ENCODE data around the gene PIGQ. TPM values are rescaled to one million over a fixed set of nuclear protein-coding genes. Genes with fewer than 3 reads are reported as not detected.

Gene PIGQ
- total and polyA plus RNA-seq, 2 of the 13 experiments (the other 11 are each of a cell fraction or from before 2014, with no cell fraction given), result 7.7 to 19.7 TPM

- peak; percentile 78 for TF ChIP-seq UBTF (CRISPR knock-in tag; IDR thresholded peaks at IDR 0.05)
- no peak for TF ChIP-seq ZNF274 (CRISPR knock-in tag; IDR thresholded peaks at IDR 0.05)
- TF ChIP-seq THAP11 (CRISPR knock-in tag; IDR thresholded peaks at IDR 0.05), result peak; percentile 61
- no peak for TF ChIP-seq LRRFIP1 (CRISPR knock-in tag; conservative IDR thresholded peaks at IDR 0.05)
- no peak for TF ChIP-seq HMG20A (CRISPR knock-in tag; IDR thresholded peaks at IDR 0.05; ENCODE audit: borderline replicate concordance)
- no peak for TF ChIP-seq ZNF567 (CRISPR knock-in tag; IDR thresholded peaks at IDR 0.05; ENCODE audit: borderline replicate concordance)
- TF ChIP-seq ZNF574 (CRISPR knock-in tag; IDR thresholded peaks at IDR 0.05), result no peak; the same call in 1 of the 2 replicates
- TF ChIP-seq PPARG (CRISPR knock-in tag; conservative IDR thresholded peaks at IDR 0.05), result no peak
- no peak for TF ChIP-seq ZNF792 (CRISPR knock-in tag; IDR thresholded peaks at IDR 0.05)
- no peak for TF ChIP-seq ZNF333 (CRISPR knock-in tag; IDR thresholded peaks at IDR 0.05; ENCODE audit: borderline replicate concordance)
- no peak for TF ChIP-seq IRF2 (CRISPR knock-in tag; IDR thresholded peaks at IDR 0.05)
- no peak for TF ChIP-seq ZNF672 (CRISPR knock-in tag; IDR thresholded peaks at IDR 0.05)
- TF ChIP-seq SNAI1 (CRISPR knock-in tag; IDR thresholded peaks at IDR 0.05; ENCODE audit: borderline replicate concordance), result no peak
- no peak for TF ChIP-seq ARID3A (IDR thresholded peaks at IDR 0.05; ENCODE audit: low read depth, low read length)
- TF ChIP-seq ZNF570 (CRISPR knock-in tag; IDR thresholded peaks at IDR 0.05; ENCODE audit: borderline replicate concordance), result no peak
Observed at GRCh38 chr16:533391-534123, 36.2 kb upstream of the PIGQ start (continued).

All from HepG2 (cell line).